KOPT-K1 (cell line): Measurements from ENCODE around the gene CELSR1.

Experiments used
- H3K27ac ChIP-seq: fragments of 200-600 bp; sonication (generic); 2 replicates; pipeline ENCODE4 v1.5.1; 2016; ENCODE audit warnings: antibody characterized with exemption, mild to moderate bottlenecking, low read depth, low read length; ENCODE audit not compliant: poor library complexity, severe bottlenecking
- H3K36me3 ChIP-seq: fragments of 200-600 bp; sonication (generic); 2 replicates; pipeline ENCODE4 v1.5.1; 2017; ENCODE audit warnings: antibody characterized with exemption, mild to moderate bottlenecking, low read length, moderate library complexity; ENCODE audit not compliant: insufficient read depth
- H3K9me3 ChIP-seq: fragments of 200-600 bp; sonication (generic); 2 replicates; pipeline ENCODE4 v1.5.1; 2017; ENCODE audit warnings: antibody characterized with exemption, low read length, mild to moderate bottlenecking; ENCODE audit not compliant: insufficient read depth, poor library complexity, severe bottlenecking

Gene CELSR1

DNA sequence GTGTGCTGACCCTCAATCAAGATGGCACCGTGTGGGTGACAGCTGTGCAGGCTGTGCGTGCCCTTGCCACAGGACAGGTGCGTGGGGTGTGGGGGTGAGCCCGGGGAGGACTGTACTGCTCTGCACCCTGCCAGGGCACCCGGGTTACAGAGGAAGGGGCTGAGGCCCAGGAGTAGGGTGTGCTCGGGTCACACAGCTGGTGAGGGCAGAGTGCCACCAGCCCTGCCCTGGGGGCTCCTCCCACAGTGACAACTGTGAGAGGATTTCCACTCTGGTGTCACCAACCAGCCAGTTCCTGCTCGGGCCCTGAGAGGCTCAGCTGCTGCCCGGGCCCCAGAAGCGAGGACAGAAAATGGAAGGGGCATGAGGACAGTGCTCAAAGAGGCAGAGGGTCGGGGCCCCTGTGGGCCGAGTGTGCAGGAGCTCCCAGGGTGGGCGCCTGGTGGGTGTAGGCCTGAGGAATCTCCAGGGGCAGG, 181.4 kb downstream of the CELSR1 start:
- H3K36me3 ChIP-seq, result peaks cover 81% of the 10 kb centered on the region
- no peaks in the 10 kb centered on the region for H3K9me3 ChIP-seq
- H3K27ac ChIP-seq, result no peak overlapping the region

DNA sequence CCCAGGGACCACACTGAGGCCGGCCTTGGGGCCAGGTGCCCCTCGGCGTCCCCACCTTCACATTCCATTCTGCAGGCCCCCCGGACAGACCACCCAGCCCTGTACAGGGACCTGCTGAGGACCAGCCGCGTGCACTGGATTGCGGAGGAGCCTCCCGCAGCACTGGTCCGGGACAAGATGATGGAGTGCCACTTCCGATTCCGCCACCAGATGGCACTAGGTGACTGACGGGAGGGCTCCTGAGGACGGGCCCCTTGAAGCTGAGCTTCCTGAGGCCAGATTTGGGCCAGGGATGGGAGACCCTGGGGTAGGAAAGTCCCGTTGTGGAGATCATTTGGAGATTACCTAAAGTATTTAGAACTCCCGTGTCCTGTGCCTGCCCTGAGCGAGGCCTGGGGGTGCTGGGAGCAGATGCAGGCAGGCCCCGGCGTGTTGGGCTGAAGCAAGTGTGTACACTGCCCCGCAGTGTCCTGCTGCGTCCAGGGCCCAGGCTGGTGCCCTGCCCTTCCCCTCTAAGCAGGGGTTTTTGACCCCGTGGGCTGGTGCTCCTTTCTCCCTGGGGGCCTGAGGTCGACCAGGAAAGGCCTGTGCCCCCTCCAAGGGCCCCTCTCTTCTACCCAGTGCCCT, 181.9 kb downstream of the CELSR1 start:
- H3K27ac ChIP-seq, result no peak overlapping the region
- no peaks in the 10 kb centered on the region for H3K9me3 ChIP-seq
- peaks cover 86% of the 10 kb centered on the region for H3K36me3 ChIP-seq

DNA sequence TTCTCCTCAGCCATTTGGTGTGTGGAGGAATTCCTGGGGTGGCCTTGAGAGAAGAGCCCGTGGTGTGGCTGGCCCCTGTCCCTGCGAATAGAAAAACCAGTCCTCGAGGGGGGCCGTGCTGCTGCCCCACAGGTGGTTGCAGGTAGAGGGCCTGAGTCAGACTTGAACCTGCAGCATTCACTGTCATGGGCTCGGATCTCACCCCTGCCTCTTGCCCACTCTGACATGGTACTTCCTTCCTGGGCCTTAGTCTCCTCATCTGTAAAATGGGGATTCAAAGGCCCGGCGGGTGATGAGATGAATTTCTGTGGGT, 182.5 kb downstream of the CELSR1 start:
- Histone ChIP-seq H3K36me3 (peaks cover 92% of the 10 kb centered on the region), H3K9me3 (no peaks in the 10 kb centered on the region), H3K27ac (no peak overlapping the region)

DNA sequence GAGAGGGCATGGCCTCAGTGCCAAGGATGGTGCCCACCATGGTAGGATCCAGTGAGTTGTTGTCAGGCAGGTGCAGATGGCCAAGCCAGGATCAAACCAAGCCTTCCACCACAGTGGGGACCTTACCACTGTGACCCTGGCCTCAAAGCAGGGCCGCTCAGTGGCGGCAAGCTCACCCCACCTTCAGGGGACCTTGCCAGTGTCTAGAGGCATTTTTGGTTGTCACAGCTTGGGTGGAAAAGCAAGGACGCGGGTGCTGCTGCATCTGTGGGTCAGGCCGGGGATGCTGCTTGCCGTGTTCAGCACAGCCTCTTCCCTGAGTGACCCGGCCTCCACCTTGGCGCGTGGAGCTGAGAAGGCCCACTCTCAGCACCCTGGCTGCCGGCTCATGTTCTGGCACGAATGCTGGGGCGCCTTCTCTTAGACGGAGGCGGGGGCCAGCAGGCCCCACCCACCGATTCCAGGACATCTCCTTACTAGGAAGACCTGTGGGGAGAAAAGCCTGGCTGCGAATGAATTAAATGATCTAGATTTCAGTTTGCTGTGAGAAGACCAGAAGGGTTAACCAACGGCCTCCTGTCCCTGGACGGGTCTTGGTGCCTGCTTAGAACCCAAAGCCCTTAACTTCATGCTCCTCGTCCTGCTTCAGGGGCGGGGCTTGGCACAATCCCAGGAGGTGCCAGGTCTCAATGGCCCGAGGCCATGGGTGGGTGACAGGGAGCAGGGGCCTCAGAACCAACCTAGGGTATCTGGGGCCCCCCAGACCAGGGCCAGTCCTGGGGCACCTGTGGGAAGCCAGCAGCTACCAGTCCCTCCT, 183.0 kb downstream of the CELSR1 start:
- Histone ChIP-seq H3K27ac (no peak overlapping the region), H3K9me3 (no peaks in the 10 kb centered on the region), H3K36me3 (peaks cover 97% of the 10 kb centered on the region)

DNA sequence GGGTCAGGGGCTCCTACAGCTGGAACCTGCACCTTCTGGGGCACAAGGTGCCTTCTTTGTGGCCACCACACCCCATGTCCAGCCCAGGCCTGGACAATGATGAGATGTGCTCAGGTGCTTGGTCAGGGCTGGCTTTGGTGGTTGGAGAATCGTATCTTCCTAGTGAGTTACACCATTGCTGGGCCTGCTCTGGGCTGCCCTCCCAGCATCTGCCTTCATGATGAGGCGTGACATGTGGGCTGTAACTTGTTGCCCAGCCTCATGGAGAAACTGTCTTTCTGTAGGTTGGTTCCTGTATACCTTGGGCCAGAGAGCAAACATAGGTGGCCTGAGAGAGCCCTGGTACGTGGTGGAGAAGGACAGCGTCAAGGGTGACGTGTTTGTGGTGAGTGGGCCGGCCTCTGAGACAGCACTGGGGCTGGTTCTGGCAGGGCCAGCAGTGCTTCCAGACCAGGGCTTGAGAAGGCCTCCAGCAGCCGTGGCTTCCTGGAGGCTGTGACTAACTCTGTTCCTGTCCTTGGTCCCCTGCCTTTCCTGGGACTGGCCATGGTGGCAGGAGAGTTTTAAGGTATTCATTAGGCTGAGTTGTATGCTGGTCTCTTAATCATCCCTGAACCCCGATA, 183.8 kb downstream of the CELSR1 start:
- H3K36me3 ChIP-seq, result peaks cover 98% of the 10 kb centered on the region

DNA sequence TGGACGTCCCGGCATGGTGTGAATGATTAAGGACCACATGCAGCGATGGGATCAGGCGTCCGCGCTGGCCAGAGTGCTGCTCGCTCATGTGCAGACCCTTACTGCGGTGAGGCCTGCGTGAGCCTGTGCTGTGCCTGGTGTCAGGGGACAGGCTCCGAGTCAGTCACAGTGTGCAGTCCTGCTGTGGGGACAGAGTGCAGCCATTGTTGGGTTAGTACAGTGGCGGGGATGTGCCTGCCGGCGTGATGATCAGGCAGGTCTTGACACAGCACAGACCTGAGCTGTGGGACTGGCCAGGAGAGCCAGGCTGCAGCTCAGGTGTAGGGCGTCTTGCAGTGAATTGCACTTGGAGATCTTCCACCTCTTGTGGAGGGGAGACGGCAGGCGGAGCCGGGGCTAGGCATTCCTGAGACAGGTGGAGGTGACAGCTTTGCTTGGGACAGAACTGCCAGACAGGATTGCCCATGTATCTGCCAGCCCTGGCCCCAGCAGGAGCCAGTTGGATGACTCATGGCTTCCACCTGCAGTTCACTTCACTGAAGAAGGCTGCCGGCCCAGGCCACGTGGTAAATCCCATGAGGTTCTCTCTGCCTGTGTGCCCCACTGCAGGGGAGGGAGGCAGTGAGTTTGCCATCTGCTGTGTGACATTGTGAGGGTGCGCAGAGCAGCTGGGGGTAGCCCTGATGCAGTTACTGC, 184.6 kb downstream of the CELSR1 start:
- Histone ChIP-seq H3K36me3 (peaks cover 98% of the 10 kb centered on the region), H3K27ac (no peak overlapping the region), H3K9me3 (no peaks in the 10 kb centered on the region)

More for the DNA sequence above, 183.8 kb downstream of the CELSR1 start:
- H3K9me3 ChIP-seq, result no peaks in the 10 kb centered on the region
- no peak overlapping the region for H3K27ac ChIP-seq

DNA sequence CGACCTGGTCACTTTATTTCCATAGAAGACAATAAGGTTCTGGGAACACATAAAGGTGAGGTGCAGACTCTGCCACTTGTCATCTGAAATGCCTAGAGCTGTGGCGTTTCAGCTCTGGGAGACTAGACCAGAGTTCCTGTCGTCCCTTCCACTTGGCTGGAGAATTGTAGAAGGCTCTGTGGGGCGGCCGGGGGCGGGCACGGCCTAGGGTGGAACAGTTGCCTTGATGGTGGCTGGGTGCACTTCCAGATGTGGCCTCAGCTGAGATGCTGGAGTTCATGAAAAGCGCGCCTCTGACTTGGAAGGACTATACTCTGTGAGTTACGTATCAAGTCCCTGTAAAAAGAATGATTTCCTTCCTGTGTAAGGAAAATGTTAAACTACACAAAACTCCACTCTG, 185.1 kb downstream of the CELSR1 start:
- Histone ChIP-seq H3K9me3 (no peaks in the 10 kb centered on the region), H3K36me3 (peaks cover 100% of the 10 kb centered on the region), H3K27ac (no peak overlapping the region)

DNA sequence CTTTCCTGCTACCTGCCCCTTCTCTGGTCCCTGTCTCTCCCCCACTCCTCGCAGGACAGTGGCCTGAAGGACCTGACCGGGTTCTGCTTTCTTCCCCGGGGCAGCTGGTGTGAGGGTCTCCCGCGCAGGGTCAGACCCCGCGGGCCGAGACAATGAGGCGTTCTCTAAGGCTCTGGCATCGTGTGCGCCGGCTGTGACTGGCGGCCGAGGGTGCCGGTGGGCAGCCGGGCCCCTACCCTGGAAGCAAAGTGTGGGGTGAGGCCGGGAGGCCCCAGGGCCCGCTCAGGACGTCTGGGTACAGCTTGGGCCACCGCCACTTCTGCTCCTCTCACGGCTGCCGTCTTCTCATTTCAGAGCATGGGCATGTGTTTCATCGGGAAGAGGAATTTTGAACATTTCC, 185.7 kb downstream of the CELSR1 start:
- H3K36me3 ChIP-seq, result peaks cover 98% of the 10 kb centered on the region
- H3K9me3 ChIP-seq, result no peaks in the 10 kb centered on the region
- H3K27ac ChIP-seq, result no peak overlapping the region

DNA sequence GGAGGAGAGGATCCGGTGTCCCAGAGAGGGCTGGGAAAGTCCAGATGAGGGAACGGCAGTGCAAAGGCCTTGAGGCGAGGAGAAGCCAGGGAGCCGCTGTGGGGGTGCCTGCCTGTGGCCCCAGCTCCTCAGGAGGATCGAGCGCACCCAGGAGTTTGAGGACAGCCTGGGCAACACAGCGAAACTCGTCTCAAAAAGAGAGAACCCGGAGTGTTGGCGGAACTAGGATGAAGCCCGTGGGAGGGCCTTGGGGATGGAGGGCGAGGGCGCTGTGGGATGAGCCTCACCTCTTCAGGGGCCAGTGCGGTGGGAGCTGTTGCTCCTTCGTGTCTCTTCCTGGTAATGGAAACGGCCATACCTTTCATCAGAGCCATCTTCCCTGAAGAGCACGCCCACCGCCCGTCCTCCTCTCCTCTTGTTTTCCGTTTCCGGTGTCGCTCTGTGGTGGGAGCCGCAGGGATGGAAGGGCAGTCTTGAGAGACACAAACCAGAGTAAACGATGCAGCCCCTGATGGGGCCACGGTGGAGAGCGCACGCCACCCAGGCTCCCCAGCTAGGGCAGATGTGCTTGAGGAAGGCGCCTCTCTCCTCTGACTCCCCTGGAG, 186.2 kb downstream of the CELSR1 start:
- Histone ChIP-seq H3K9me3 (no peaks in the 10 kb centered on the region), H3K27ac (no peak overlapping the region)

DNA sequence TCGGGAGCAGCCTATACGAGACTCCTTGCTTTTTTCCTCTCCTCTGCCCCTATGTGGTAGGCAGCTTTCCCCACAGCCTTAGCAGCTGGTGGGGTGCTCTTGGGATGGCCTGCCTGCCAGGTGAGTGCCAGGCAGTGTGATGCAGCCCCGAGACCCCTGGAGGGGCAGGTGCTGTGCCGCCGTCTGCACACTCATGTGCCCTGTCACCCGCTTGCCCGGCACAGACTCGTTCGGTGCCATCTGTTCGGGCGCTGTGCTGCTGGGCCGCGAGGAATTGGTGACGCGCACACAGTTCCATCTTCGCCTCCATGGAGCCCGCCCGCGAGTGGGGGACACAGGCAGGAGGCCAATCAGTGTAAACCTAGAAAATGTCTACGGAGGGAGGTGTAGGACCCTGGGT, 186.8 kb downstream of the CELSR1 start:
- Histone ChIP-seq H3K36me3 (peaks cover 98% of the 10 kb centered on the region), H3K27ac (no peak overlapping the region)

More for the DNA sequence above, 186.2 kb downstream of the CELSR1 start:
- peaks cover 98% of the 10 kb centered on the region for H3K36me3 ChIP-seq

DNA sequence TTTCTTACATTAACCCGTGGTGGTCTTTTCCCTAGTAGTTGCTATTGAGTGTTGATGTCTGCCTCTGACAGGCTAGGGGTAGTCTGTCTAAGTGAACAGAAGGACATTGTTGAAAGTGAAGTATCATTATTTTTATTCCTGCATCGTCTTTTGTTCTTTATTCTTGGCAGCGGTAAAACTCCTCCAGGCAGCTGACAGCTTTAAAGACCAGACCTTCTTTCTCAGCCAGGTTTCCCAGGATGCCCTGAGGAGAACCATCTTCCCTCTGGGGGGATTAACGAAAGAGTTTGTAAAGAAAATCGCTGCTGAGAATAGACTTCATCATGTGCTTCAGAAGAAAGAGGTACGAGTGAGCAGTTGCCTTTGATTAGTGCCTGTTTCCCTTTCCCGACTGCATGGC, 187.3 kb downstream of the CELSR1 start:
- Histone ChIP-seq H3K27ac (no peak overlapping the region), H3K36me3 (peaks cover 98% of the 10 kb centered on the region), H3K9me3 (no peaks in the 10 kb centered on the region)

More for the DNA sequence above, 186.8 kb downstream of the CELSR1 start:
- no peaks in the 10 kb centered on the region for H3K9me3 ChIP-seq

DNA sequence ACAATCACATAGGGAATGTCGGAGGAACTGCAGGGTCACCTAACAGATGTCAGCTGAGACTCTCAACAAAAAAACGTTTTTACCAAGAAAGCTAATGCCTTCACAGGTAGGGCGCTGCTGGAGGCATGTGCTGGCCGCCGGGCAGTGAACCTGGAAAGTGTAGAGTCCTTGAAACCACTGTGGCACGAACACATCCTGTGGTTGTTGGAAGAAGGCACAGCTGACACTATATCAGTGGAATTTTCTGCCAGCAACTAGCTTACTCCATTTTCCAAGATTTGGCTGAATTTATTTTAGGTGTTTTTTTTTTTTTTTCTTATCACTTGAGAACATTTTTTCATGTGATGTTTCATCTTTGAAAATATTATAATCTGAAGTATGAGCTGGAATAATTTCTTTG, 187.7 kb downstream of the CELSR1 start:
- Histone ChIP-seq H3K36me3 (peaks cover 98% of the 10 kb centered on the region), H3K27ac (no peak overlapping the region), H3K9me3 (no peaks in the 10 kb centered on the region)

DNA sequence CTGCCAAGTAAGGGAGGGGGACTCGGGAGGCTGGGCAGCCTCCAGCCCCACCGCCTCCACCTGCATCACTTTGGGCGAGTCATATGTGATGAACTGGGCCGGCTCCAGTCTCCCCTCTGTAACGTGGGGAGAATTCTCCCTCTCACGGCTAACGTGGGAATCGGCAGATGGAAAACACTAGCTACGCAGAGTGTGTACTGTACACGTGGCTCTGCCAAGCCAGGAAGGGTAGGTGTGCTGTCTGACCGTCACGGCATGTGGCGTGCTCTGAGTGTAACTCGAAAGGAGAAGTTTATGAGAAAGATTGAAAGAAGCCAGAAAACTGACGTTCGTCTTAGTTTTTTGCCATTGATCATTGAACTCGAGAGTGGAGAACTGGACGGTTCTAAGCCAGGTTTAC, 188.2 kb downstream of the CELSR1 start:
- peaks cover 98% of the 10 kb centered on the region for H3K36me3 ChIP-seq
- H3K9me3 ChIP-seq, result no peaks in the 10 kb centered on the region
- H3K27ac ChIP-seq, result no peak overlapping the region

DNA sequence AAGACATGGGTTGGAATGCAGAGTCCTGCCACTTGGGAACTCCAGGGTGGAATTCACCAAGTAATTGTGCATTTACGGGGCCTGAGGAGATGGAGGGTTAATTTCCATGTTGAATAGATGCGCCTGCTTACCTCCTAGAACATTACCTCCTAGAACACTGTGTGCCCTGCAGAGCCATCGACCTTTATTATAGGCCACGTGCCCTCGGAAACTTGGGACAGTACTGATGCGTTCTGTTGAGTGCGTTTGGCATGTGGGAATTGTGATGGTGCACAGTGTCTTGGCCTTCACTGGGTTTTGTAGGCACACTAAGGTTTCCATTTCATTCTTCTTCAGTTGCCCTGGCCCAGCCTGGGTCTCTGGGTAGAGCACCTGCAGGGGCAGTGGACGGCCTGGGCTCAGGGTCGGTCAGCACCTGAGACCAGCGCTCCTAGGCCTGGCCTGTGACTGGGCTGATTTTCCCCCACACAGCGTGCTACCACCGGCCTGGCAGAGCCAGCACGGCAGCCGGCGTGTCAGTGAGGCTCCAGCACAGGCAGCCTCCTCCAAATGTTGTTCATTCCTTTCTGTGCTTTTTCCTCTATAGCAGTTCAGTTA, 189.2 kb downstream of the CELSR1 start:
- Histone ChIP-seq H3K27ac (no peak overlapping the region), H3K36me3 (peaks cover 98% of the 10 kb centered on the region)

More for the DNA sequence above, 189.2 kb downstream of the CELSR1 start:
- H3K9me3 ChIP-seq, result no peaks in the 10 kb centered on the region
